Fibroblast of pulmonary artery (primary cell): ENCODE measurements around the gene CHMP6.
A peak's percentile ranks its signal among the peaks of the same experiment; 100 is the strongest.

Source experiments
- DNase-seq: peaks from one replicate; pipeline ENCODE4 v3.0.0-alpha.2; 2010; ENCODE audit warnings: low read depth
- H3K4me3 ChIP-seq: replicated peaks from 2 replicates; pipeline ENCODE4 v1.5.1; 2011; ENCODE audit warnings: low read depth, mild to moderate bottlenecking, control low read depth, low read length, moderate library complexity
- TF ChIP-seq, protein P1 (sequence below): IDR thresholded peaks from 2 replicates; pipeline ENCODE4 v1.5.1; 2011; ENCODE audit warnings: mild to moderate bottlenecking, control low read depth, low read length, inconsistent platforms; ENCODE audit errors: missing control alignments

CHMP6 gene

DNA sequence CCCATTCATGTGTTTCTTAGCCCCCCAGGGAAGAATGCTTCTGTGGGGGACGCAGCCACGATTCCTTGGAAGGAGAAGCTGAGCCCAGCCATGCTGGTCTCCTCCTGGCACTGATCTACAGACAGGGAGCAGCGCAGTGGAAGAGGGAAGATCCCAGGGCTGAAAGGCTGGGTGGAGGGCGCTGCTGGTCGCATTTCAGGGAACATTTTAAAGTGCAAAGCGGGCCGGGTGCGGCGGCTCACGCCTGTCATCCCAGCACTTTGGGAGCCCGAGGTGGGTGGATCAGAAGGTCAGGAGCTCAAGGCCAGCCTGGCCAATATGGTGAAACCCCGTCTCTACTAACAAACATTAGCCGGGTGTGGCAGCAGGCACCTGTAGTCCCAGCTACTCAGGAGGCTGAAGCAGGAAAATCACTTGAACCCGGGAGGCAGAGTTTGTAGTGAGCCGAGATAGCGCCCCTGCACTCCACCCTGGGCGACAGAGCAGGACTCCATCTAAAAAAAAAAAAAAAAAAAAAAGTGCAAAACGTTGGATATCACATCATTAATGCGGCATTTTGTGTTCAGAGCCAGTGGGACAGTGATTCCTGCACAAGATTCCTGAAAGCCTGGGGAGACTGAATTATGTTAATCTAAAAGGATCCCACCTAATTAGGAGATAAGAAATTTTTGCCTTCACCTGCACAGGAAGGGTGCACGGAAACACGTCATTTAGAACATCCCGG is 558 bp upstream of the CHMP6 start:
- DNase-seq: no peak

DNA sequence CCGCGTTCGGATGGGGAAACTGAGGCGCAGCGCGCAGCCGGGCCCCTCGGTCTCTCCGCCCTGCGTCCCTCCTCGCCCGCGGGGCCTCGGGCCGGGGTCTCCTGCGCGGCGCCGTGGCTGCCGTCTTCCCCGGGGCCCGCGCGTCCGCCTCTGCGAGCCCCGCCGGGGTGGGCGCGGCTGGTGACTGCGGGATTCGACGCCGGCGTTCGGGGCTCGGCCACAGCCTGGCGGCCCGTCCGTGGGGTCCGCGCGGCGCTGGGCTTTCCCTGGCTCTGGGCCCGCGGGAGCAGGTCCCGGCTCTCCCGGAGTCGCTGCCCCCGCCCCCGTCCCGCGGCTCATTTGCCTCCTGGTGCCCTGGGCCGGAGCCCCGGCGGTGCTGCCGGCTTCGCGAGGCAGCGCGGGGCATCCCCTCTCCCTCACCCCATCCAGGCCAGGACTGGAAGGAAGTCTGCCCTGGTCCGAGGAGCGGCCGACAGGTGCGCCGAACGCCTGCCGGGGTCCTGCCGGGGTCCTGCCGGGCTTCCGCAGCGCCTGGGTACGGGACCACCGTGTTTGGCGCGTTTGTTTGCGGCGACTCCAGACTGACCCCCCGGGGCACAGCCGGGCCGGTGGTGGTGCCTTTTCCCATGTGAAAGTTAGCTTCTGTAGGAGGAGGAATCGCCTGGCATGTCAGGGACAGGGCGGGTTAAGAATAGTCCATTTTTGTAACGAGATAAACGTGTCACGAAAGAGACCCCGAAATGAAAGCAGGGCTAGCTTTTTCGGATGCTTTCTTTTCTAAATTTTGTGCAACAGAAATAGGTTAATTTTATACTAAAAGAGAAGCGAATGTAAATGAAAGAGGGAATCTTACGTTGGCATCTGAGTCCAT is 671 bp downstream of the CHMP6 start:
- H3K4me3 ChIP-seq: peak overlapping the region; percentile 64
- TF ChIP-seq, protein P1, sequence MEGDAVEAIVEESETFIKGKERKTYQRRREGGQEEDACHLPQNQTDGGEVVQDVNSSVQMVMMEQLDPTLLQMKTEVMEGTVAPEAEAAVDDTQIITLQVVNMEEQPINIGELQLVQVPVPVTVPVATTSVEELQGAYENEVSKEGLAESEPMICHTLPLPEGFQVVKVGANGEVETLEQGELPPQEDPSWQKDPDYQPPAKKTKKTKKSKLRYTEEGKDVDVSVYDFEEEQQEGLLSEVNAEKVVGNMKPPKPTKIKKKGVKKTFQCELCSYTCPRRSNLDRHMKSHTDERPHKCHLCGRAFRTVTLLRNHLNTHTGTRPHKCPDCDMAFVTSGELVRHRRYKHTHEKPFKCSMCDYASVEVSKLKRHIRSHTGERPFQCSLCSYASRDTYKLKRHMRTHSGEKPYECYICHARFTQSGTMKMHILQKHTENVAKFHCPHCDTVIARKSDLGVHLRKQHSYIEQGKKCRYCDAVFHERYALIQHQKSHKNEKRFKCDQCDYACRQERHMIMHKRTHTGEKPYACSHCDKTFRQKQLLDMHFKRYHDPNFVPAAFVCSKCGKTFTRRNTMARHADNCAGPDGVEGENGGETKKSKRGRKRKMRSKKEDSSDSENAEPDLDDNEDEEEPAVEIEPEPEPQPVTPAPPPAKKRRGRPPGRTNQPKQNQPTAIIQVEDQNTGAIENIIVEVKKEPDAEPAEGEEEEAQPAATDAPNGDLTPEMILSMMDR: no peak
- no peak for DNase-seq

More for the DNA sequence above, 558 bp upstream of the CHMP6 start:
- TF ChIP-seq, protein P1: no peak
- peak overlapping the region; percentile 64 for H3K4me3 ChIP-seq

DNA sequence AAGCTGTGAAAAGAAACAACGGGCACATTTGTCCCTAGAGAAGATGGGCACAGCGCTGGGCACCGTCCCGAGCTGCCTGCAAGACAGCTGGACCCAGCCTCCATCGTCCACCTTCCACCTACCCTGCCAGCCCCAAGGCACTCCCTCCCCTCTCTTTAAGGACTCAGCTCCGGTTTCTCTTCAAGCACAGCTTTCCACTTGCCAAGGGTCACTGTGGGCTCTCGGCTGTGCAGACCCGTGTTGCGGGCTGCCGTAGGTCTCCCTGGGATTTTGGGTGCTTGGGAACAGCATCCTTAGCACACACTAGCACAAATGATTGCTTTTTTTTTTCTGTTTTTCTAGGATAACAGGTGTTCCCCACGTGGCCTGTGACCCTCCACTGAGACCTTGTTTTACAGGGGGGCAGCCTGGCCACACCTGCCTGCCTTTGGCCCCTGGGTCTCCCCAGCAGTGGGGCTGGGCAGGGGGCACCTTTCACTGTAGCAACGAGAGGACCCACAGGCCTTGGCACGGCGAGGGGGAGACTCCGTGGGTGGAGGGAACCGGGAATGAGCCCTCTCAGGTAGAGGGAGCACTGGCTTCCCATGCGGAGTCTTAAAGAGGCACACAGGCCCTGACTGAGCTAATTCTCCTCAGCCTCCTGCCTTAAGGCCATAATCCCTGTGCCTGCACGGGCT is 1.4 kb downstream of the CHMP6 start:
- TF ChIP-seq, protein P1: no peak
- peak overlapping the region; percentile 64 for H3K4me3 ChIP-seq
- no peak for DNase-seq

DNA sequence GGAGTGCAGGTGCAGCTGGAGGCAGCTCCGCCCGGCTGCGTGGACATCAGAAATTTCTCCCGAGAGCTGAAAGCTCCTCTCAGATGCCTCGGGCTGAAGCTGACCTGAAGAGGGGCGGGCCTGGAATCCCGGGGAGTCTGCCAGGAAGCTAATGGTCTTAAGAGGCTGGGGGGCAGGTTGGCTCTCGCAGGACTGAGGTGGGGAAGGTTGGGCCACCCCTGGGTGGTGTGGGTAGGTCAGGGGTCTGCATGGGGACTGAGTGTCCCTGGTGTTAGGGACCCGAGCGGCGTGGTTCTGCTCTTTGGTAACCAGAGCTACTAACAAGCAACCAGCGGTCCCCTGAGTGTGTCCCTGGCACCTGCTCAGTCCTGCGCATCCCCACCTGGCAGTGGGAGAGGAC is 3.5 kb downstream of the CHMP6 start:
- no peak for DNase-seq
- TF ChIP-seq, protein P1: no peak
- H3K4me3 ChIP-seq: no peak overlapping the region

DNA sequence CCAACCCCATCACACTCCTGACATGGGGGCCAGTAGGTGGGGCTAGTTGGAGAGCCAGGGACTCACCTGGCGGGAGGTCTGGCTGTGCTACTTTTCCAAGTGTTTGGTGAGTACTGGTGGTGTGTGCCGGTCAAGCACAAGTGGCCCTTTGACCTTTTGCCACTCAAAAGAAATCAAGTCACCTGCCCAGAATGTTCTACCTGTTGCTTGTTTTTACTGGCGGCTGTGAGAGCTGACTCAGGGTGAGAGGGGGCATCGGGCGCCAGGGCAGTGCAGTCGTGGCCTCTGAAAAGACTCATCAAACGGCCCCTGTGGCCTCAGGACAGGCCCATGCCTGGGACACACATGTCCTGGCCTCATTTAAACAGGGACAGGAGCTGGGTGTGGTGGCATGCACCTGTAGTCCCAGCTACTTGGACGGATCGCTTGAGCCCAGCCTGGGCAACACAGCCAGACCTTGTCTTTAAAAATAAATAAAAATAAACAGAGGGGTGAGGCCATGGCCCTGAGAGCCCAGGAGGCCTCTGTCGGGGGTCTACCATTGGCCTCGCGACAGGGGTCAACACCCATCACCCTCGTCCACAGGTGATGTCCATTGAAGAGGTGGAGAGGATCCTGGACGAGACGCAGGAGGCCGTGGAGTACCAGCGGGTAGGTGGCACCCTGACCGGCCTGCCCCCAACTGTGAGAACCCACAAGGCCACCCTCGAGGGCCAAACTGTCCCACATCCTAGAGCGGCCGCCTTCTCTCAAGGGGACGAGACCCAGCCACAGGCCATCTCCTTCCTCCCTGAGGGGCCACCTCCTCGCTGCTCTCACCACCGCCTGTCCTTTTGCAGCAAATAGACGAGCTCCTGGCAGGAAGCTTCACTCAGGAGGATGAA is 5.0 kb downstream of the CHMP6 start:
- DNase-seq: no peak
- no peak overlapping the region for H3K4me3 ChIP-seq
- TF ChIP-seq, protein P1: no peak
